K562 (cell line): ENCODE data around the gene ZCCHC17. TPM values are rescaled to one million over a fixed set of nuclear protein-coding genes. Genes with fewer than 3 reads are reported as not detected.

Experiments
- ETS1 ChIP-seq: conservative IDR thresholded peaks from 2 replicates; pipeline ENCODE4 v1.6.1; 2011; ENCODE audit warnings: low read depth, mild to moderate bottlenecking, low read length; ENCODE audit not compliant: control insufficient read depth
- GABPA ChIP-seq: fragments of 200-800 bp; sonication (Bioruptor generic); conservative IDR thresholded peaks from 2 replicates; pipeline ENCODE4 v1.6.1; 2016; ENCODE audit warnings: low read depth, missing genetic modification characterization, missing compliant biosample characterization
- GABPB1 ChIP-seq: sonication (generic); formaldehyde crosslinking; IDR thresholded peaks from 2 replicates; pipeline ENCODE4 v1.8.0; 2022; ENCODE audit warnings: mild to moderate bottlenecking, missing genetic modification reagents
- JUN ChIP-seq, 2 experiments: sonication (generic) in 1 of 2; formaldehyde crosslinking in 1 of 2; IDR thresholded peaks; 2 replicates each; pipeline versions ENCODE4 v1.6.1 to v1.8.0; 2012 to 2022; ENCODE audit warnings: borderline replicate concordance in 2 of 2, mild to moderate bottlenecking in 2 of 2, improper control_type of control experiment in 1 of 2, low read depth in 1 of 2, low read length in 1 of 2, missing genetic modification reagents in 1 of 2
- NFIC ChIP-seq: fragments of 450-650 bp; IDR thresholded peaks from 2 replicates; pipeline ENCODE4 v1.6.1; 2017; ENCODE audit warnings: mild to moderate bottlenecking, inconsistent platforms
- POLR2AphosphoS5 ChIP-seq: IDR thresholded peaks from 2 replicates; pipeline ENCODE4 v1.6.1; 2011; ENCODE audit warnings: mild to moderate bottlenecking, low read depth, low read length, moderate library complexity; ENCODE audit not compliant: control insufficient read depth, insufficient read depth
- PREB ChIP-seq: sonication (generic); formaldehyde crosslinking; IDR thresholded peaks from 2 replicates; pipeline ENCODE4 v1.8.1; 2023; ENCODE audit warnings: mild to moderate bottlenecking, missing genetic modification reagents
- RREB1 ChIP-seq: fragments of 250-450 bp; sonication (Bioruptor Pico); IDR thresholded peaks from 2 replicates; pipeline ENCODE4 v1.4.0; 2020
- SFPQ ChIP-seq: fragments of 200-400 bp; formaldehyde crosslinking; IDR thresholded peaks from 2 replicates; pipeline ENCODE4 v1.6.1; 2017; ENCODE audit warnings: mild to moderate bottlenecking, low read depth, low read length, moderate library complexity
- ZNF79 ChIP-seq: fragments of 250-450 bp; sonication (Bioruptor Pico); IDR thresholded peaks from 2 replicates; pipeline ENCODE4 v1.4.0; 2020; ENCODE audit warnings: low read depth, mild to moderate bottlenecking, moderate library complexity
- polyA plus RNA-seq, 8 experiments: library from polyadenylated mRNA; depleted of rRNA in 4 of 8; stranded (reverse) in 5 of 8; unstranded in 3 of 8; fragments of >200 nt; fragmentation: Nextera tagmentation in 2 of 8; fragmentation: Illumina TruSeq in 1 of 8; extraction: Ambion mirVana in 2 of 8; extraction: Trizol in 1 of 8; gene quantifications; 2 replicates each; pipeline versions ENCODE4 v1.2.1 to v1.2.3, GENCODE V29; 2011 to 2014; ENCODE audit warnings: inconsistent platforms in 1 of 8, missing spikeins in 1 of 8
- total RNA-seq, 7 experiments: library from RNA; depleted of rRNA in 6 of 7; stranded (reverse); fragments of >200 nt in 6 of 7; fragmentation: Illumina TruSeq in 2 of 7; extraction: Trizol in 2 of 7; gene quantifications; 2 replicates each; pipeline versions ENCODE4 v1.2.1 to v1.2.3, GENCODE V29; 2011 to 2021; ENCODE audit warnings: low replicate concordance in 1 of 7

The ZCCHC17 gene
- total and polyA plus RNA-seq, 9 of the 15 experiments (the other 6 are each of a cell fraction or from before 2014, with no cell fraction given) = 46.9 to 150 (median 74.7) TPM

GRCh38 chr1:31413405-31414001, 116.7 kb downstream of the ZCCHC17 start (continued):
- TF ChIP-seq GABPB1 (CRISPR knock-in tag) = peak; percentile 38; the same call in 1 of the 2 replicates
- TF ChIP-seq PREB (CRISPR knock-in tag) = no peak
- TF ChIP-seq ETS1 = no peak
- no peak for TF ChIP-seq POLR2AphosphoS5
- peak; percentile 94 for TF ChIP-seq NFIC
- no peak for TF ChIP-seq SFPQ
- TF ChIP-seq ZNF79 (CRISPR knock-in tag) = no peak
- TF ChIP-seq JUN (IDR thresholded peaks at IDR 0.05; ENCODE audit: borderline replicate concordance, low read depth, low read length) = no peak
- 0 out of 2 replicates have a peak, but pooled peaks have one; percentile 12 for TF ChIP-seq JUN (CRISPR knock-in tag; IDR thresholded peaks at IDR 0.05; ENCODE audit: borderline replicate concordance)
- TF ChIP-seq GABPA (tag) = peak; percentile 34; the same call in 1 of the 2 replicates
- TF ChIP-seq RREB1 (CRISPR knock-in tag) = no peak
